Astrocyte (in vitro differentiated cells and primary cell): ENCODE data around the gene DERA.

ENCODE experiments used
- CTCF ChIP-seq: IDR thresholded peaks from 2 replicates; pipeline ENCODE4 v1.5.1; 2011; ENCODE audit warnings: low read depth, mild to moderate bottlenecking, inconsistent platforms, low read length, moderate library complexity; ENCODE audit not compliant: insufficient read depth
- EZH2 ChIP-seq: IDR thresholded peaks from 2 replicates; pipeline ENCODE4 v1.6.1; 2012; ENCODE audit warnings: mild to moderate bottlenecking, low read length, inconsistent platforms; ENCODE audit not compliant: insufficient read depth

- TF ChIP-seq CTCF, result no peak
- TF ChIP-seq EZH2, result no peak
Observed at GRCh38 chr12:15873556-15873955, 37.6 kb upstream of the DERA start.
